GM23248 (cell line): ENCODE measurements around the gene PSMB11. TPM values are rescaled to one million over a fixed set of nuclear protein-coding genes. Genes with fewer than 3 reads are reported as not detected.

ENCODE experiments used
- DNase-seq: peaks from one replicate; pipeline ENCODE4 v3.0.0-alpha.2; 2015
- H2AFZ ChIP-seq: fragments of 200-600 bp; sonication (generic); 2 replicates; pipeline ENCODE4 v1.6.1; 2016; ENCODE audit warnings: antibody characterized with exemption
- H3F3A ChIP-seq: fragments of 200-600 bp; sonication (generic); 2 replicates; pipeline ENCODE4 v1.6.1; 2016; ENCODE audit warnings: mild to moderate bottlenecking, antibody characterized with exemption, mixed run types; ENCODE audit not compliant: insufficient read depth
- H3K27ac ChIP-seq: fragments of 200-600 bp; sonication (generic); 2 replicates; pipeline ENCODE4 v1.5.1; 2016; ENCODE audit warnings: mild to moderate bottlenecking
- H3K27me3 ChIP-seq: fragments of 200-600 bp; sonication (generic); replicated peaks from 2 replicates; pipeline ENCODE4 v1.6.1; 2016; ENCODE audit warnings: mild to moderate bottlenecking; ENCODE audit not compliant: insufficient read depth
- H3K36me3 ChIP-seq: fragments of 200-600 bp; sonication (generic); 2 replicates; pipeline ENCODE4 v1.6.1; 2016; ENCODE audit warnings: low read depth, mild to moderate bottlenecking
- H3K4me1 ChIP-seq: fragments of 200-600 bp; sonication (generic); 2 replicates; pipeline ENCODE4 v1.6.1; 2016; ENCODE audit warnings: mild to moderate bottlenecking; ENCODE audit not compliant: insufficient read depth
- H3K4me2 ChIP-seq: fragments of 200-600 bp; sonication (generic); one replicate; pipeline ENCODE4 v1.6.1; 2016; ENCODE audit warnings: mild to moderate bottlenecking; ENCODE audit not compliant: unreplicated experiment
- H3K4me3 ChIP-seq: fragments of 200-600 bp; sonication (generic); 2 replicates; pipeline ENCODE4 v1.5.1; 2016; ENCODE audit warnings: mild to moderate bottlenecking
- H3K79me2 ChIP-seq: fragments of 200-600 bp; sonication (generic); 2 replicates; pipeline ENCODE4 v1.6.1; 2016; ENCODE audit warnings: mild to moderate bottlenecking; ENCODE audit not compliant: insufficient read depth
- H3K9ac ChIP-seq: fragments of 200-600 bp; sonication (generic); 2 replicates; pipeline ENCODE4 v1.6.1; 2016; ENCODE audit warnings: mild to moderate bottlenecking
- H3K9me2 ChIP-seq: fragments of 200-600 bp; sonication (generic); 2 replicates; pipeline ENCODE4 v1.6.1; 2016; ENCODE audit warnings: mixed run types, mild to moderate bottlenecking, moderate library complexity; ENCODE audit not compliant: insufficient read depth
- H3K9me3 ChIP-seq: fragments of 200-600 bp; sonication (generic); one replicate; pipeline ENCODE4 v1.6.1; 2017; ENCODE audit warnings: low read depth
- H4K20me1 ChIP-seq: fragments of 200-600 bp; sonication (generic); 2 replicates; pipeline ENCODE4 v1.6.0; 2016; ENCODE audit not compliant: insufficient read depth
- EZH2 ChIP-seq: fragments of 200-600 bp; sonication (generic); IDR thresholded peaks from 2 replicates; pipeline ENCODE4 v1.6.1; 2018; ENCODE audit warnings: antibody characterized with exemption, mild to moderate bottlenecking; ENCODE audit not compliant: insufficient read depth, poor library complexity, severe bottlenecking
- EZH2phosphoT487 ChIP-seq: fragments of 200-600 bp; sonication (generic); IDR thresholded peaks from 2 replicates; pipeline ENCODE4 v1.6.1; 2018; ENCODE audit warnings: antibody characterized with exemption, moderate library complexity, mild to moderate bottlenecking, low read depth; ENCODE audit not compliant: insufficient read depth
- WGBS, 2 experiments: methylation state at CpG; one replicate each; pipeline ENCODE4 v1.1.6; 2015 to 2017; ENCODE audit warnings: low lambda C conversion rate in 2 of 2, low coverage in 1 of 2; ENCODE audit errors: missing lambda C conversion rate in 2 of 2; 5-methylcytosine and 5-hydroxymethylcytosine counted together
- in situ Hi-C: fragments of 300-500 bp; cut with MboI; formaldehyde crosslinking; loops from 2 replicates; pipeline ENCODE4 v1.15.0; 2020
- polyA plus RNA-seq: library from polyadenylated mRNA; unstranded; fragments of >200 nt; fragmentation: Nextera tagmentation; extraction: Ambion mirVana; gene quantifications from 2 replicates; pipeline ENCODE4 v1.2.1, GENCODE V29; 2016
- total RNA-seq: library from RNA; depleted of rRNA; stranded (reverse); fragments of >200 nt; shearing (Covaris generic); gene quantifications from 2 replicates; pipeline ENCODE4 v1.2.3, GENCODE V29; 2014; rRNA removed

The PSMB11 gene, protein sequence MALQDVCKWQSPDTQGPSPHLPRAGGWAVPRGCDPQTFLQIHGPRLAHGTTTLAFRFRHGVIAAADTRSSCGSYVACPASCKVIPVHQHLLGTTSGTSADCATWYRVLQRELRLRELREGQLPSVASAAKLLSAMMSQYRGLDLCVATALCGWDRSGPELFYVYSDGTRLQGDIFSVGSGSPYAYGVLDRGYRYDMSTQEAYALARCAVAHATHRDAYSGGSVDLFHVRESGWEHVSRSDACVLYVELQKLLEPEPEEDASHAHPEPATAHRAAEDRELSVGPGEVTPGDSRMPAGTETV
- total RNA-seq (not detected in 2 replicates), polyA plus RNA-seq (not detected in 2 replicates)

DNA sequence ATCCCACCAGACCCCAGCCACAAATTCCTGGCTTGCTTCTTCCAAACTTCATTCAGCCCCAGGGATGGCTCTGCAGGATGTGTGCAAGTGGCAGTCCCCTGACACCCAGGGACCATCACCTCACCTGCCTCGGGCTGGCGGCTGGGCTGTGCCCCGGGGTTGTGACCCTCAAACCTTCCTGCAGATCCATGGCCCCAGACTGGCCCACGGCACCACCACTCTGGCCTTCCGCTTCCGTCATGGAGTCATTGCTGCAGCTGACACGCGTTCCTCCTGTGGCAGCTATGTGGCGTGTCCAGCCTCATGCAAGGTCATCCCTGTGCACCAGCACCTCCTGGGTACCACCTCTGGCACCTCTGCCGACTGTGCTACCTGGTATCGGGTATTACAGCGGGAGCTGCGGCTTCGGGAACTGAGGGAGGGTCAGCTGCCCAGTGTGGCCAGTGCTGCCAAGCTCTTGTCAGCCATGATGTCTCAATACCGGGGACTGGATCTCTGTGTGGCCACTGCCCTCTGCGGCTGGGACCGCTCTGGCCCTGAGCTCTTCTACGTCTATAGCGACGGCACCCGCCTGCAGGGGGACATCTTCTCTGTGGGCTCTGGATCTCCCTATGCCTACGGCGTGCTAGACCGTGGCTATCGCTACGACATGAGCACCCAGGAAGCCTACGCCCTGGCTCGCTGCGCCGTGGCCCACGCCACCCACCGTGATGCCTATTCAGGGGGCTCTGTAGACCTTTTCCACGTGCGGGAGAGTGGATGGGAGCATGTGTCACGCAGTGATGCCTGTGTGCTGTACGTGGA is at the start of gene PSMB11:
Gene PSMB11, plus strand, starts transcription at position 51 of the 804 bp plus-strand sequence. Its CDS starts 14 bp downstream, at position 65.
- no peak within 1 kb of the TSS for H3K4me2 ChIP-seq
- no peak within 1 kb of the TSS for H3K27ac ChIP-seq

DNA sequence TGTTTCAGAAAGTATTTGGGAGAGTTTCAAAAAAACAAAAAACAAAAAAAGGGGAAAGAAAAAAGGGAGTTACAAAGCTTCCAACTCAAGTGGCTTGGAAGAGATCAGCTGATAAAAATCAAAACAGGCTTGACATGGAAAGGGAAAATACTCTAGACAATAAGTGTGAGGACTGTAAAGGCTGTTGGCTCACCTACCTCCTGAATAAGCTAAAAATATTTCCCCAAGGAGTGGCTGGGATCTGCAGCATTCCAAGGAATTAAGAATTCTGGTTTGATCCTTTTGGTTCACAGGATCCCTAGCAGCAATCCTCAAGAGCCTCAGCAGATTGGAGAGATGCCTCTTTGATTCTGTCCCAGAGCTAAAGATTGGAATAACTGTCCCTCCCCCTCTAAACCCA is 48.5 kb upstream of the PSMB11 start:
- Histone ChIP-seq H3K4me2 (no peak overlapping the region), H3K36me3 (no peaks in the 10 kb centered on the region), H3K27ac (no peak overlapping the region), H3K9me3 (no peaks in the 10 kb centered on the region), H3K27me3 (no peaks in the 10 kb centered on the region), H3K79me2 (no peaks in the 10 kb centered on the region), H3K4me3 (no peak overlapping the region), H2AFZ (no peak overlapping the region), H3K9ac (no peak overlapping the region), H4K20me1 (no peaks in the 10 kb centered on the region), H3K4me1 (peaks cover 9% of the 10 kb centered on the region), H3F3A (no peaks in the 10 kb centered on the region), H3K9me2 (no peaks in the 10 kb centered on the region)
- TF ChIP-seq EZH2 = no peak
- TF ChIP-seq EZH2phosphoT487 = no peak
- DNase-seq = no peak
- in situ Hi-C loops = loop anchor here (5.0 kb wide), 1 partner anchor 59 kb away; no protein-coding TSS in a partner anchor

More for the DNA sequence above, at the start of gene PSMB11:
- no peaks in the 10 kb centered on the region for H3K79me2 ChIP-seq
- H3K4me1 ChIP-seq = no peaks in the 10 kb centered on the region
- TF ChIP-seq EZH2phosphoT487 = no peak
- TF ChIP-seq EZH2 = no peak
- 91 to 93% methylated on average over 36 of the region's 36 CpGs for WGBS, 2 experiments
- no peak within 1 kb of the TSS for H2AFZ ChIP-seq
- no peak for DNase-seq
- no peaks in the 10 kb centered on the region for H4K20me1 ChIP-seq
- H3F3A ChIP-seq = no peaks in the 10 kb centered on the region
- H3K9me3 ChIP-seq = no peaks in the 10 kb centered on the region
- H3K9me2 ChIP-seq = no peaks in the 10 kb centered on the region
- in situ Hi-C loops = no loop called here
- no peaks in the 10 kb centered on the region for H3K36me3 ChIP-seq
- H3K27me3 ChIP-seq = no peaks in the 10 kb centered on the region
- H3K4me3 ChIP-seq = no peak within 1 kb of the TSS
- no peak within 1 kb of the TSS for H3K9ac ChIP-seq

DNA sequence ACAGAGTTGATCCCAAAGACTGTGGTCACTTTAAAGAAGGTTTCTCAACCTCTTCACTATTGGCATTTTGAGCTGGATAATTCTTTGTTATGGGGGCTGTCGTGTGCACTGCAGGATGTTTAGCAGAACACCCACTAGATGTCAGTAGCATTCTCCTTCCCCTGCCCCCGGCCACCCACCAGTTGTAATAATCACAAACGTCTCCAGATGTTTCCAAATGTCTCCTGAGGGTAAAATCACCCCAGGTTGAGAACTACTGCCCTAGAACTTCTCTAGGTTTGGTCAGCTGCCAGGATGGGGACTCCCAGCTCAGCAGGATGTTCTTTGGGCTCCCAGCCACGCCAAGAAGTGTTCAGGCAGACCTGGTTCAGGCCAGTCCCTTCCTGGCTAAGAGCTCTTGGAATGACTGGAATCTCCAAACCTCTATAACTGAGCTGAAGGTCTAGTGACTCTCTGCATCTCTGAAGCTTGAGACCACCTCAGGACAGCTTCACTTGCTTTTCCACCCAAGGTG is 47.2 kb upstream of the PSMB11 start:
- H3K27me3 ChIP-seq = no peaks in the 10 kb centered on the region
- peak overlapping the region; percentile 53 for H2AFZ ChIP-seq
- H3F3A ChIP-seq = no peaks in the 10 kb centered on the region
- in situ Hi-C loops = loop anchor here (5.0 kb wide), 1 partner anchor 57 kb away; no protein-coding TSS in a partner anchor
- TF ChIP-seq EZH2phosphoT487 = no peak
- TF ChIP-seq EZH2 = no peak
- H3K79me2 ChIP-seq = no peaks in the 10 kb centered on the region
- H3K36me3 ChIP-seq = no peaks in the 10 kb centered on the region
- H3K27ac ChIP-seq = peak overlapping the region; percentile 9; the same call in 1 of the 2 replicates
- no peak overlapping the region for H3K4me3 ChIP-seq
- peak; percentile 64 for DNase-seq
- no peaks in the 10 kb centered on the region for H3K9me2 ChIP-seq
- no peaks in the 10 kb centered on the region for H4K20me1 ChIP-seq
- H3K4me2 ChIP-seq = peak overlapping the region; percentile 26
- 2 to 3% methylated on average over 4 of the region's 4 CpGs for WGBS, 2 experiments
- peak overlapping the region; percentile 34; the same call in 1 of the 2 replicates for H3K9ac ChIP-seq
- H3K9me3 ChIP-seq = no peaks in the 10 kb centered on the region
- H3K4me1 ChIP-seq = peaks cover 9% of the 10 kb centered on the region

DNA sequence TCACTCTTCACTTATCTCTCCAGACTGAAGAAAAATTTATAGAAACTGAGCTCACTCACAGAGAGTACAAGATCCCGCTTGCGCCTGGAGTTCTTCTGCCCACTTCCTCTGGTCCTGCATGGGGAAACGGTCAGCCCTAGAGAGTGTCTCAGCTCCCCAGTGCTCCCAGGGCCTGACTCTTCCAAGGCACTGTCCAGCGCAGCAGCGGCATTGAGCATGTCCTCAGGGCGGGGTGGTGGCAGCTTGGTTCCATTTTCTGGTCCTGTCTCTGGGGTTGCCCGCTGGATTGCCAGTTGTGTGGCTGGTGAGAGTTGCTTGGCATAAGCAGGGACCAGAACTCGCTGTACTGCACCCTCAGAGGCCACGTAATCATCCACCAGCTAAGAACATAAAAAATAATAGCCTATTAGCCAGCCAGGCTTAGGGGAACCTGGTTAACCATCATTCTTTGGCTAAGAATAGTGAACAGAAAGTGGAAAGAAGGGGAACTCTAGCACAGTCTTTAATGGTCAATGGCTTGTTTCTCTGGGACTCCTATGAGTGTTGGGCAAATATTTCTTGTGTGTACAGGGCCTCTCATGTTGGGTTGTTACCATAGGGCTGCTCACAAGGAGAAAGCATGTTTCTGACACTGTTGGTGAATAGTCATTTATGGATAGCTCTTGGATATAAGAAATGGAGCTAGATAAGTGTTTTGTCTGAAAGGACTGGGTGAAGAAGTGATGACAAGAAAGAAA is 46.0 kb upstream of the PSMB11 start:
- H3K36me3 ChIP-seq = no peaks in the 10 kb centered on the region
- WGBS, 2 experiments = 96% methylated on average over 9 of the region's 9 CpGs
- H3K9me2 ChIP-seq = no peaks in the 10 kb centered on the region
- in situ Hi-C loops = no loop called here
- H3K27ac ChIP-seq = no peak overlapping the region
- H3K79me2 ChIP-seq = no peaks in the 10 kb centered on the region
- H3K9ac ChIP-seq = no peak overlapping the region
- H3K4me2 ChIP-seq = no peak overlapping the region
- TF ChIP-seq EZH2phosphoT487 (no peak), EZH2 (no peak)
- H2AFZ ChIP-seq = no peak overlapping the region
- no peak for DNase-seq
- no peak overlapping the region for H3K4me3 ChIP-seq
- no peaks in the 10 kb centered on the region for H4K20me1 ChIP-seq
- no peaks in the 10 kb centered on the region for H3F3A ChIP-seq
- H3K4me1 ChIP-seq = peaks cover 9% of the 10 kb centered on the region
- H3K9me3 ChIP-seq = no peaks in the 10 kb centered on the region
- no peaks in the 10 kb centered on the region for H3K27me3 ChIP-seq
